ENCODE results near the gene GMPPA. TPM values are rescaled to one million over a fixed set of nuclear protein-coding genes. Genes with fewer than 3 reads are reported as not detected.

The GMPPA gene
- total RNA-seq, 1 donor from 2014 or later, result 49.2 TPM

GRCh38 chr2:219521066-219521880, 22.6 kb downstream of the GMPPA start:
- DNase-seq (ENCODE audit: low spot score), result no peak

GRCh38 chr2:219522111-219523030, 23.7 kb downstream of the GMPPA start:
- DNase-seq (ENCODE audit: low spot score), result no peak

- no peak for DNase-seq (ENCODE audit: low spot score)
Measured at GRCh38 chr2:219523031-219523671, 24.5 kb downstream of the GMPPA start.

GRCh38 chr2:219524817-219525216, 26.1 kb downstream of the GMPPA start:
- no peak for DNase-seq (ENCODE audit: low spot score)

GRCh38 chr2:219525533-219526232, 27.0 kb downstream of the GMPPA start:
- no peak for DNase-seq (ENCODE audit: low spot score)

- DNase-seq (ENCODE audit: low spot score), result no peak
Measured at GRCh38 chr2:219526320-219527075, 27.8 kb downstream of the GMPPA start.

GRCh38 chr2:219527076-219527394, 28.3 kb downstream of the GMPPA start:
- no peak for DNase-seq (ENCODE audit: low spot score)

- no peak for DNase-seq (ENCODE audit: low spot score)
Measured at GRCh38 chr2:219527472-219527871, 28.8 kb downstream of the GMPPA start.

GRCh38 chr2:219530048-219530963, 31.6 kb downstream of the GMPPA start:
- peak; percentile 76 for DNase-seq (ENCODE audit: low spot score)

GRCh38 chr2:219531639-219532377, 33.1 kb downstream of the GMPPA start:
- DNase-seq (ENCODE audit: low spot score), result no peak

- DNase-seq (ENCODE audit: low spot score), result no peak
Measured at GRCh38 chr2:219532378-219532649, 33.6 kb downstream of the GMPPA start.

- DNase-seq (ENCODE audit: low spot score), result no peak
Measured at GRCh38 chr2:219533930-219534661, 35.4 kb downstream of the GMPPA start.

GRCh38 chr2:219536425-219536824, 37.7 kb downstream of the GMPPA start:
- no peak for DNase-seq (ENCODE audit: low spot score)

GRCh38 chr2:219536967-219537366, 38.3 kb downstream of the GMPPA start:
- no peak for DNase-seq (ENCODE audit: low spot score)

GRCh38 chr2:219537657-219538488, 39.2 kb downstream of the GMPPA start:
- DNase-seq (ENCODE audit: low spot score), result no peak

- no peak for DNase-seq (ENCODE audit: low spot score)
Measured at GRCh38 chr2:219538504-219538951, 39.8 kb downstream of the GMPPA start.

- DNase-seq (ENCODE audit: low spot score), result no peak
Measured at GRCh38 chr2:219538956-219539788, 40.5 kb downstream of the GMPPA start.

All from mucosa of gallbladder (tissue), 1 donor.